Activated CD4-positive, alpha-beta T cell treated with anti-CD3 and anti-CD28 coated beads, Interleukin-2, amount 50 U/mL, for 1 hour (primary cell): Measurements from ENCODE around the gene CIAO1.
A peak's percentile ranks its signal among the peaks of the same experiment; 100 is the strongest.
"Not testable (repeated sequence)": the region's sequence is repeated elsewhere in the genome, so short reads cannot be mapped to it uniquely, and the experiment has no call there.

Experiments used
- DNase-seq: peaks from one replicate; pipeline ENCODE4 v3.0.0-alpha.2; 2020

Gene CIAO1

GRCh38 chr2:96287273-96287856, 21.3 kb downstream of the CIAO1 start:
- no peak for DNase-seq

GRCh38 chr2:96291751-96292150, 25.7 kb downstream of the CIAO1 start:
- DNase-seq, result no peak

- not testable (repeated sequence) for DNase-seq
Observed at GRCh38 chr2:96294271-96294670, 28.2 kb downstream of the CIAO1 start.

GRCh38 chr2:96296925-96297324, 30.9 kb downstream of the CIAO1 start:
- no peak for DNase-seq

GRCh38 chr2:96301865-96302264, 35.8 kb downstream of the CIAO1 start:
- DNase-seq, result no peak

GRCh38 chr2:96304606-96305005, 38.6 kb downstream of the CIAO1 start:
- DNase-seq, result no peak

GRCh38 chr2:96305091-96305978, 39.3 kb downstream of the CIAO1 start, which contains the start of gene SNRNP200:
TSS of gene SNRNP200 (minus strand) at chr2:96305546. CDS start at chr2:96305437, 109 bp downstream.
- peak; percentile 90 for DNase-seq

- DNase-seq, result no peak
Observed at GRCh38 chr2:96305979-96306308, 39.9 kb downstream of the CIAO1 start.

GRCh38 chr2:96306370-96306769, 40.3 kb downstream of the CIAO1 start:
- DNase-seq, result no peak

- no peak for DNase-seq
Observed at GRCh38 chr2:96308248-96308647, 42.2 kb downstream of the CIAO1 start.

GRCh38 chr2:96315005-96315399, 49.0 kb downstream of the CIAO1 start:
- DNase-seq, result no peak

GRCh38 chr2:96315400-96316071, 49.5 kb downstream of the CIAO1 start:
- no peak for DNase-seq

GRCh38 chr2:96316999-96317398, 51.0 kb downstream of the CIAO1 start:
- DNase-seq, result no peak

GRCh38 chr2:96317584-96317997, 51.6 kb downstream of the CIAO1 start:
- DNase-seq, result no peak

- no peak for DNase-seq
Observed at GRCh38 chr2:96318723-96319122, 52.7 kb downstream of the CIAO1 start.

- no peak for DNase-seq
Observed at GRCh38 chr2:96319396-96319795, 53.4 kb downstream of the CIAO1 start.

- DNase-seq, result no peak
Observed at GRCh38 chr2:96320326-96320725, 54.3 kb downstream of the CIAO1 start.

- DNase-seq, result no peak
Observed at GRCh38 chr2:96320728-96321622, 55.0 kb downstream of the CIAO1 start.
